ENCODE measurements around the gene JAZF1.

- TF ChIP-seq EZH2 (IDR thresholded peaks at IDR 0.05; ENCODE audit: borderline replicate concordance, low read length) (no peak), CTCF (IDR thresholded peaks at IDR 0.05; ENCODE audit: low read length) (no peak)
These were observed 74.2 kb downstream of the JAZF1 start for GRCh38 chr7:28106321-28106829.

All from OCI-LY1 (cell line).